Duodenal mucosa (tissue), 2 donors: Measurements from ENCODE around the gene ARHGEF28.

Experiments
- H3K27ac ChIP-seq: one replicate; pipeline ENCODE4 v1.7.0; 2013; ENCODE audit warnings: low read depth, low read length
- H3K27me3 ChIP-seq, 2 donors: one replicate each; pipeline ENCODE4 v1.7.0; 2013; ENCODE audit warnings: low read length in 2 of 2, control low read depth in 1 of 2; ENCODE audit not compliant: insufficient read depth in 2 of 2, control insufficient read depth in 1 of 2
- H3K36me3 ChIP-seq, 2 donors: one replicate each; pipeline ENCODE4 v1.7.0; 2013; ENCODE audit warnings: low read length in 2 of 2, control low read depth in 1 of 2; ENCODE audit not compliant: insufficient read depth in 2 of 2, control insufficient read depth in 1 of 2
- H3K4me1 ChIP-seq, 2 donors: one replicate each; pipeline ENCODE4 v1.7.0; 2013; ENCODE audit warnings: low read length in 2 of 2, control low read depth in 1 of 2; ENCODE audit not compliant: insufficient read depth in 2 of 2, control insufficient read depth in 1 of 2
- H3K4me3 ChIP-seq, 2 donors: one replicate each; pipeline ENCODE4 v1.7.0; 2013; ENCODE audit warnings: low read length in 2 of 2, low read depth in 1 of 2
- H3K9ac ChIP-seq, 2 donors: one replicate each; pipeline ENCODE4 v1.7.0; 2013; ENCODE audit warnings: low read length in 2 of 2, low read depth in 1 of 2
- H3K9me3 ChIP-seq, 2 donors: one replicate each; pipeline ENCODE4 v1.7.0; 2013; ENCODE audit warnings: low read length in 2 of 2, control low read depth in 1 of 2; ENCODE audit not compliant: control insufficient read depth in 1 of 2

The ARHGEF28 gene, protein sequence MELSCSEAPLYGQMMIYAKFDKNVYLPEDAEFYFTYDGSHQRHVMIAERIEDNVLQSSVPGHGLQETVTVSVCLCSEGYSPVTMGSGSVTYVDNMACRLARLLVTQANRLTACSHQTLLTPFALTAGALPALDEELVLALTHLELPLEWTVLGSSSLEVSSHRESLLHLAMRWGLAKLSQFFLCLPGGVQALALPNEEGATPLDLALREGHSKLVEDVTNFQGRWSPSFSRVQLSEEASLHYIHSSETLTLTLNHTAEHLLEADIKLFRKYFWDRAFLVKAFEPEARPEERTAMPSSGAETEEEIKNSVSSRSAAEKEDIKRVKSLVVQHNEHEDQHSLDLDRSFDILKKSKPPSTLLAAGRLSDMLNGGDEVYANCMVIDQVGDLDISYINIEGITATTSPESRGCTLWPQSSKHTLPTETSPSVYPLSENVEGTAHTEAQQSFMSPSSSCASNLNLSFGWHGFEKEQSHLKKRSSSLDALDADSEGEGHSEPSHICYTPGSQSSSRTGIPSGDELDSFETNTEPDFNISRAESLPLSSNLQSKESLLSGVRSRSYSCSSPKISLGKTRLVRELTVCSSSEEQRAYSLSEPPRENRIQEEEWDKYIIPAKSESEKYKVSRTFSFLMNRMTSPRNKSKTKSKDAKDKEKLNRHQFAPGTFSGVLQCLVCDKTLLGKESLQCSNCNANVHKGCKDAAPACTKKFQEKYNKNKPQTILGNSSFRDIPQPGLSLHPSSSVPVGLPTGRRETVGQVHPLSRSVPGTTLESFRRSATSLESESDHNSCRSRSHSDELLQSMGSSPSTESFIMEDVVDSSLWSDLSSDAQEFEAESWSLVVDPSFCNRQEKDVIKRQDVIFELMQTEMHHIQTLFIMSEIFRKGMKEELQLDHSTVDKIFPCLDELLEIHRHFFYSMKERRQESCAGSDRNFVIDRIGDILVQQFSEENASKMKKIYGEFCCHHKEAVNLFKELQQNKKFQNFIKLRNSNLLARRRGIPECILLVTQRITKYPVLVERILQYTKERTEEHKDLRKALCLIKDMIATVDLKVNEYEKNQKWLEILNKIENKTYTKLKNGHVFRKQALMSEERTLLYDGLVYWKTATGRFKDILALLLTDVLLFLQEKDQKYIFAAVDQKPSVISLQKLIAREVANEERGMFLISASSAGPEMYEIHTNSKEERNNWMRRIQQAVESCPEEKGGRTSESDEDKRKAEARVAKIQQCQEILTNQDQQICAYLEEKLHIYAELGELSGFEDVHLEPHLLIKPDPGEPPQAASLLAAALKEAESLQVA (N-terminal part only)

GRCh38 chr5:73625944-73626811, at the start of gene ARHGEF28:
TSS of gene ARHGEF28 (plus strand) at chr5:73626196. CDS start at chr5:73684852, 58,656 bp downstream.
- H3K9me3 ChIP-seq: no peaks in the 10 kb centered on the region
- peak within 1 kb of the TSS; percentile 16 to 52 for H3K9ac ChIP-seq
- no peaks in the 10 kb centered on the region for H3K36me3 ChIP-seq
- no peak within 1 kb of the TSS for H3K27ac ChIP-seq
- H3K4me1 ChIP-seq: peaks cover 5 to 32% of the 10 kb centered on the region in 2 donors
- H3K4me3 ChIP-seq: peak within 1 kb of the TSS; percentile 71 to 73
- H3K27me3 ChIP-seq: peaks cover 0 to 3% of the 10 kb centered on the region in 2 donors

- Histone ChIP-seq H3K4me1 (no peaks in the 10 kb centered on the region), H3K27ac (no peak overlapping the region), H3K4me3 (no peak overlapping the region), H3K9ac (no peak overlapping the region), H3K9me3 (no peaks in the 10 kb centered on the region), H3K36me3 (peaks cover 15 to 36% of the 10 kb centered on the region in 2 donors), H3K27me3 (no peaks in the 10 kb centered on the region)
Observed at GRCh38 chr5:73582285-73583145, 43.5 kb upstream of the ARHGEF28 start.

DNA sequence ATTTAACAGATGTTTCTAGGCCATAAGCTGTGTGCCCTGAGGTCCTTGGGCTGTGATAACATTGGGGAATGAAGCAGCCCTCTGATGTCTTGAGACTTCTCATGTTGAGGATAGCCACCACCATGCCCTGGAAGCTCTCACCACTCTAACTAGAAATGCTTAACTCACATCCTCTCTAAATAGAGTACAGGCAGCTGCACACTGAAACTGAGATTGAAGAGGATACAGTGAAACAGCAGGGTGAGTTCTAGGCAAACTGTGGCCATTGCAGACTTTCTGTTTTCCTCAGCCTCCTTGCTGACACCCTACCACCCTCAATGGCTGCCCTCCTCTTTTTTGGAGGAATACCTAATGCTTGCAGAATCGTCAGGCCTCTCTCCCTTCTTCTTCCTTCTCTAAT, 38.1 kb upstream of the ARHGEF28 start:
- Histone ChIP-seq H3K4me1 (no peaks in the 10 kb centered on the region), H3K9me3 (no peaks in the 10 kb centered on the region), H3K27me3 (no peaks in the 10 kb centered on the region), H3K4me3 (no peak overlapping the region), H3K9ac (no peak overlapping the region), H3K36me3 (peaks cover 0 to 4% of the 10 kb centered on the region in 2 donors), H3K27ac (no peak overlapping the region)

GRCh38 chr5:73591102-73591695, 34.8 kb upstream of the ARHGEF28 start:
- Histone ChIP-seq H3K4me3 (no peak overlapping the region), H3K27ac (no peak overlapping the region), H3K36me3 (no peaks in the 10 kb centered on the region), H3K4me1 (no peaks in the 10 kb centered on the region), H3K27me3 (no peaks in the 10 kb centered on the region), H3K9ac (no peak overlapping the region), H3K9me3 (no peaks in the 10 kb centered on the region)

DNA sequence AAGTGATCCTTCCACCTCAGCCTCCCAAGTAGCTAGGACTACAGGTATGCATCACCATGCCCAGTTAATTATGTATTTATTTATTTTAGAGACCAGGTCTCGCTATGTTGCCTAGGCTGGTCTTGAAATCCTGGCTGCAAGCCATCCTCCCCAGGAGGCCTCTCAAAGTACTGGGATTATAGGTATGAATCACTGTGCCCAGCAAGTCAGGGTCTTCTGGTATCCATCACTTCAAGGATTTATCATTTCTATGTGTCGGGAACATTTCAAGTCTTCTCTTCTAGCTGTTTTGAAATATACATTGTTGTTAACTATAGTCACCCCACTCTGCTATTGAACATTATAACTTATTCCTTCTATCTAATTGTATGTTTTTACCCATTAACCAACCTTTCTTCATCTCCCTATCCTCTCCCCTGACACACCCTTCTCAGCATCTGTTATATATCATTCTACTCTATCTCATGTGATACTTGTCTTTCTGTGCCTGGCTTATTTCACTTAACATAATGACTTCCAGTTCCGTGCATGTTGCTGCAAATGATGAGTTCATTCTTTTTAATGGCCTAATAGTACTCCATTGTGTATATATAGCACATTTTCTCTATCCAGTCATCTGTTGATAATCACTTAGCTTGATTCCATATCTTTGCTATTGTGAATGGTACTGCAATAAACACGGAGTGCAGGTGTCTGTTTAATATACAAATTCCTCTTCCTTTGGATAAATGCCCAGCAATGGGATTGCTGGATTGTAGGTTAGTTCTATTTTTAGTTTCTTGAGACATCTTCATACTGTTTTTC, 34.1 kb upstream of the ARHGEF28 start:
- H3K9me3 ChIP-seq: no peaks in the 10 kb centered on the region
- no peaks in the 10 kb centered on the region for H3K27me3 ChIP-seq
- no peaks in the 10 kb centered on the region for H3K36me3 ChIP-seq
- H3K4me3 ChIP-seq: no peak overlapping the region
- H3K9ac ChIP-seq: no peak overlapping the region
- H3K4me1 ChIP-seq: no peaks in the 10 kb centered on the region
- H3K27ac ChIP-seq: no peak overlapping the region

GRCh38 chr5:73592551-73592950, 33.4 kb upstream of the ARHGEF28 start:
- Histone ChIP-seq H3K27me3 (no peaks in the 10 kb centered on the region), H3K4me3 (no peak overlapping the region), H3K9me3 (no peaks in the 10 kb centered on the region), H3K4me1 (no peaks in the 10 kb centered on the region), H3K27ac (no peak overlapping the region), H3K36me3 (no peaks in the 10 kb centered on the region), H3K9ac (no peak overlapping the region)

DNA sequence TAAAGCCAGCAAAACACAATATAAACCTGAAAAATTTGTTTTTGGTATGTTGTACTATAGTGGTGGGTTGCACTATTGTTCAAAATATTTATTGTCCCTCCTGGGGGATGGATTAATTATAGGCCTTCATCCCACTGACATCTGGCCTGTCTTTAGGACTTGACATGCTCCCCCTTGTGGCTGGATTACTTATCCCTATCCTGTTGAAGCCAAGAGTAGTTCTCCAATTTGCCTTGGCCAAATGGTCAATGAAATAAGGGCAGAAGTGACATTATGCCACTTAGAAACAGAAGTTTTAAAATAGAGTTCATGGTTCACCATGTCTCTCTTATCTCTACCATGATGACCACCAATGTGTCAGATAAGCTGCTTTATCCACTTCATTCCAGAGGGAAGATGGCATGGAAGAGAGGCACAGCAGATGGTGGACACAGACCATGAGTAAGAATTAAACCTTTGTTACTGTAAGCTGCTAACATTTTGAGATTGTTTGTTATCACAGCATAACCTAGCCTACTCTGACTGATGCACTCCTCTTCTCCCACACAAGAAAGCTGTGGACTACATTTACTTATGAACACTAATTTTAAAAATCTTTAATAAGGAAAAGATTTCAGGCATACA, 29.2 kb upstream of the ARHGEF28 start:
- no peak overlapping the region for H3K9ac ChIP-seq
- H3K4me3 ChIP-seq: no peak overlapping the region
- H3K36me3 ChIP-seq: no peaks in the 10 kb centered on the region
- H3K9me3 ChIP-seq: peaks cover 0 to 4% of the 10 kb centered on the region in 2 donors
- H3K27me3 ChIP-seq: no peaks in the 10 kb centered on the region
- H3K4me1 ChIP-seq: no peaks in the 10 kb centered on the region
- H3K27ac ChIP-seq: no peak overlapping the region

DNA sequence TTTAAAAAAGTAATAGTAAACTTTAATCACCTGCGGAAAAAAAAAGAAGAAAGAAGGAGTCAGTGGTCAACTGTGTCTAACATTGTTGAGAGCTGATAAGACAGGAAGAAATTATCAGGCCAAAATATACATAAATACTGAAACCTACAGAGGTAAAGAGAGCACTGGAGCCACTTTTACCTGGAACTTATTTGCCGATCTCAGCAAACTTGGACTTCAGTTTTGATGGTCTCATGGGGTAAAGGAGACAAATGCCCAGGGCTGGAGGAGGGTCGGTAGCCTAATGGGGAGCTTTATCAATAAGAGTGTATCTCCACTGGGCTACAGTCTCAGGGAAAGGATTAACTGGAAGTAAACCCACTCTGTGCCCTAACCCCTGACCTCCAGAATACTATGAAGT, 26.6 kb upstream of the ARHGEF28 start:
- H3K27ac ChIP-seq: no peak overlapping the region
- H3K9ac ChIP-seq: no peak overlapping the region
- no peak overlapping the region for H3K4me3 ChIP-seq
- H3K27me3 ChIP-seq: no peaks in the 10 kb centered on the region
- H3K4me1 ChIP-seq: no peaks in the 10 kb centered on the region
- H3K36me3 ChIP-seq: no peaks in the 10 kb centered on the region
- peaks cover 0 to 8% of the 10 kb centered on the region in 2 donors for H3K9me3 ChIP-seq
